Heart left ventricle (tissue), 16 donors: ENCODE results near the gene PLK5. TPM values are rescaled to one million over a fixed set of nuclear protein-coding genes. Genes with fewer than 3 reads are reported as not detected.

Experiments used
- ATAC-seq, 4 donors: fragments of 200-7000 bp; cut with Tn5 transposase; one replicate each; pipeline ENCODE4 v1.9.1; 2020 to 2022; ENCODE audit warnings: moderate library complexity in 4 of 4, mild to moderate bottlenecking in 3 of 4, moderate number of reproducible peaks in 1 of 4
- DNase-seq, 5 donors: peaks; one replicate each; pipeline ENCODE4 v3.0.0-alpha.2; 2020
- H3K27ac ChIP-seq, 12 donors: fragments of 200-600 bp; sonication (generic) in 4 of 12; one replicate each; pipeline versions ENCODE4 v1.5.0 to v1.8.0; 2016 to 2022; ENCODE audit warnings: mild to moderate bottlenecking in 2 of 12
- H3K27me3 ChIP-seq, 9 donors: fragments of 200-600 bp; sonication (generic) in 2 of 9; one replicate each; pipeline versions ENCODE4 v1.5.1 to v1.8.0; 2016 to 2022; ENCODE audit warnings: mild to moderate bottlenecking in 3 of 9
- H3K36me3 ChIP-seq, 9 donors: fragments of 200-600 bp; sonication (generic) in 2 of 9; one replicate each; pipeline versions ENCODE4 v1.5.0 to v1.8.0; 2018 to 2022; ENCODE audit warnings: mild to moderate bottlenecking in 2 of 9
- H3K4me1 ChIP-seq, 12 donors: fragments of 200-600 bp; sonication (generic) in 4 of 12; one replicate each; pipeline versions ENCODE4 v1.5.0 to v1.8.0; 2016 to 2022; ENCODE audit warnings: mild to moderate bottlenecking in 3 of 12
- H3K4me3 ChIP-seq, 12 donors: fragments of 200-600 bp; sonication (generic) in 4 of 12; one replicate each; pipeline versions ENCODE4 v1.5.0 to v1.8.0; 2017 to 2022; ENCODE audit warnings: mild to moderate bottlenecking in 9 of 12, moderate library complexity in 4 of 12
- H3K9me3 ChIP-seq, 12 donors: fragments of 200-600 bp; sonication (generic) in 4 of 12; one replicate each; pipeline versions ENCODE4 v1.5.0 to v1.8.0; 2016 to 2022; ENCODE audit warnings: mild to moderate bottlenecking in 1 of 12
- POLR2A ChIP-seq, 2 donors: fragments of 450-650 bp; IDR thresholded peaks; one replicate each; pipeline ENCODE4 v1.6.1; 2017; ENCODE audit warnings: antibody characterized with exemption in 2 of 2, mild to moderate bottlenecking in 2 of 2, moderate library complexity in 2 of 2
- WGBS, 4 donors: extraction: QIAGEN DNeasy Blood & Tissue Kit in 2 of 4; methylation state at CpG; one replicate each; pipeline versions ENCODE4 v1.1.5 to v1.1.7; 2013 to 2018; 5-methylcytosine and 5-hydroxymethylcytosine counted together
- intact Hi-C, 10 donors: fragments of 100-400 bp; cut with DNase I; formaldehyde crosslinking; loops; one replicate each; pipeline versions ENCODE4 v1.11.1 to v1.14.2; 2022
- polyA plus RNA-seq, 2 donors: library from polyadenylated mRNA; stranded (reverse); fragments of 200-250 nt; gene quantifications; one replicate each; pipeline ENCODE4 v1.2.3, GENCODE V29; 2013
- total RNA-seq, 9 donors: library from RNA; depleted of rRNA in 2 of 9; stranded (reverse); fragments of >200 nt in 2 of 9; fragmentation: NEBNext Ultra II Directional in 3 of 9; extraction: Animal tissue kit (Norgen Biotek cat#: 25700) in 3 of 9; gene quantifications; one replicate each; pipeline versions ENCODE4 v1.1.0 to v1.2.4, GENCODE V29; 2016 to 2023
- TF ChIP-seq, protein P1 (sequence below), 12 donors: fragments of 200-600 bp; sonication (generic) in 4 of 12; IDR thresholded peaks; one replicate each; pipeline versions ENCODE4 v1.5.0 to v1.8.0; 2018 to 2022; ENCODE audit warnings: antibody characterized with exemption in 12 of 12, mild to moderate bottlenecking in 5 of 12
- donor health status: ischemic (EF 13 %, LVEDD 7.1; RV severe dilation, severe dysfunction).
- donor health status: healthy with polysubstance abuse.
- donor health status: DM: no; HTN: yes; CAD: no.
- donor health status: DM: no; HTN: no; CAD: no.
- donor health status: ischemic (EF 25% LVEDD 6.9; RV normal size, moderate dysfunction).
- donor health status: ischemic (EF 25% LVEDD 5.7; RV mildly dilated, moderate dysfunction).
- donor health status: healthy.
- donor health status: DM: yes; HTN: yes; CAD: no.
- donor health status: ischemic (EF 35%, LVEDD 5.7; RV mildly dilated, moderate dysfunction).
- donor health status: nonischemic (EF 11% LVEDD 7.7; RV severe dilation, severe dysfunction).
- donor health status: DM: yes; HTN: yes; CAD: no.
- donor health status: PGD.
- donor health status: ischemic (EF 29% LVEDD 5.4; RV normal size, mild dysfunction).
- donor health status: nonischemic (EF 23%, LVEDD 6.1; RV moderate dilation, normal function).

PLK5 gene
- total and polyA plus RNA-seq, 11 donors: 0.17 to 0.30 TPM; not detected in 9

DNA sequence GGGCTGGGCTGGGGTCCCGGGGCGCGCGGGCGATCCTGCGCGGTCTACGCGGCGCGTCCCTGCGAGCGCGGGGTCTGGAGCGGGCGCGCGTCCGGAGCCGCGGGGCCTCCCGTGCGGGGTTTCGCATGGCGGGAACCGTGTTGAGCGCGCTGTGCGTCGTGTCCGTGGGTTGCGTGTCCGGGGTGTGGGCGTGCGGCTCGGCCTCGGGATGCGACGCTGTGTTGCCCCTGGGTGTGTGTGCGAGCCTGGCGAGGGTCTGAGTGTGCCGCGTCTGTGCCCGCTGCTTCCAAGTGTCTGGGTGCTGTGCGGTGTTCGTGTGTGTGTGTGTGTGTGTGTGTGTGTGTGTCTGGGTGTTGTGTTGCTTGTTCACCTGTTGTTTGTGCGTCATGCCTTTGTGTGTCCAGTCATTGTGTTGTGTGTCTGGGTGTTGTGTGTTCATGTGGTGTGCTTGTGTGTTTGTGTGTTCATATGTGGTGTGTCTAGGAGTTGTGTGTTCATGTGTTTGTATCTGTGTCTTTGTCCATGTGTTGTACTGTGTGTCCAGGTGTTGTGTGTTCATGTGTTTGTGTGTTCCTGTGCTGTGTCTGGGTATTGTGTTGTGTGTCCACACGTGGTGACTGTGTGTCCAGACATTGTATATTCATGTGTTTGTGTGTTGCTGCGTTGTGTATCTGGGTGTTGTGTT lies 552 bp downstream of the PLK5 start:
- Histone ChIP-seq H3K4me3 (peak overlapping the region in 7 of 12 donors; percentile 3 to 51 (median 19)), H3K9me3 (no peaks in the 10 kb centered on the region), H3K27me3 (peaks cover 7 to 66% (median 32%) of the 10 kb centered on the region in 9 donors), H3K36me3 (no peaks in the 10 kb centered on the region), H3K4me1 (peaks cover 0 to 20% (median 0%) of the 10 kb centered on the region in 12 donors), H3K27ac (no peak overlapping the region)
- intact Hi-C loops: loop anchor here in 2 of 10 donors (10.0 kb wide), 1 partner anchor 240 kb away; the partner anchor contains the start of gene EFNA2 (in 2 of the 2)
- DNase-seq (no peak), ATAC-seq (no peak)
- WGBS, 4 donors: 11 to 72% (median 15%) methylated on average over 3 to 49 of the region's 49 CpGs
- TF ChIP-seq, protein P1, sequence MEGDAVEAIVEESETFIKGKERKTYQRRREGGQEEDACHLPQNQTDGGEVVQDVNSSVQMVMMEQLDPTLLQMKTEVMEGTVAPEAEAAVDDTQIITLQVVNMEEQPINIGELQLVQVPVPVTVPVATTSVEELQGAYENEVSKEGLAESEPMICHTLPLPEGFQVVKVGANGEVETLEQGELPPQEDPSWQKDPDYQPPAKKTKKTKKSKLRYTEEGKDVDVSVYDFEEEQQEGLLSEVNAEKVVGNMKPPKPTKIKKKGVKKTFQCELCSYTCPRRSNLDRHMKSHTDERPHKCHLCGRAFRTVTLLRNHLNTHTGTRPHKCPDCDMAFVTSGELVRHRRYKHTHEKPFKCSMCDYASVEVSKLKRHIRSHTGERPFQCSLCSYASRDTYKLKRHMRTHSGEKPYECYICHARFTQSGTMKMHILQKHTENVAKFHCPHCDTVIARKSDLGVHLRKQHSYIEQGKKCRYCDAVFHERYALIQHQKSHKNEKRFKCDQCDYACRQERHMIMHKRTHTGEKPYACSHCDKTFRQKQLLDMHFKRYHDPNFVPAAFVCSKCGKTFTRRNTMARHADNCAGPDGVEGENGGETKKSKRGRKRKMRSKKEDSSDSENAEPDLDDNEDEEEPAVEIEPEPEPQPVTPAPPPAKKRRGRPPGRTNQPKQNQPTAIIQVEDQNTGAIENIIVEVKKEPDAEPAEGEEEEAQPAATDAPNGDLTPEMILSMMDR (IDR thresholded peaks at IDR 0.05): no peak
- TF ChIP-seq POLR2A (IDR thresholded peaks at IDR 0.05): no peak

DNA sequence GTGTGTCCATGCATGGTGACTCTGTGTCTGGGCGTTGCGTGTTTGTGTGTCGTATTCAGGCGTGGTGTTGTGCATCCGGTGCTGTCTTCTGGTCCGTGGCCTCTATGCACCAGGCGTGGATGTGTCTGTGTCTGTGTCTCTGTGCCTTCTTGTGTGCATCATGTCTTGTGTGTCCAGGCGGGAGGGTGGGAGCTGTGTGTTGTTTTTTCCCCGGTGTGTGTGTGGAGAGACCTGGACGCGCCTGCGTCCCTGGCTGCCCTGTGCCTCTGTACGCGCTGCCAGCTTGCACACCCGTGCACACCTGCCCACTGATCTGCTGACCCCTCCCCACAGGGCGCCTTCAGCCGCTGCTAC lies 1.1 kb downstream of the PLK5 start:
- intact Hi-C loops: loop anchor here in 2 of 10 donors (10.0 kb wide), 1 partner anchor 240 kb away; the partner anchor contains the start of gene EFNA2 (in 2 of the 2)
- 66 to 81% (median 71%) methylated on average over 14 to 17 of the region's 17 CpGs for WGBS, 4 donors
- H3K4me1 ChIP-seq: peaks cover 0 to 20% (median 0%) of the 10 kb centered on the region in 12 donors
- DNase-seq (no peak), ATAC-seq (no peak)
- H3K27me3 ChIP-seq: peaks cover 7 to 66% (median 32%) of the 10 kb centered on the region in 9 donors
- no peaks in the 10 kb centered on the region for H3K36me3 ChIP-seq
- no peak for TF ChIP-seq POLR2A (IDR thresholded peaks at IDR 0.05)
- TF ChIP-seq, protein P1 (IDR thresholded peaks at IDR 0.05): no peak
- no peak overlapping the region for H3K4me3 ChIP-seq
- H3K27ac ChIP-seq: no peak overlapping the region
- H3K9me3 ChIP-seq: no peaks in the 10 kb centered on the region

DNA sequence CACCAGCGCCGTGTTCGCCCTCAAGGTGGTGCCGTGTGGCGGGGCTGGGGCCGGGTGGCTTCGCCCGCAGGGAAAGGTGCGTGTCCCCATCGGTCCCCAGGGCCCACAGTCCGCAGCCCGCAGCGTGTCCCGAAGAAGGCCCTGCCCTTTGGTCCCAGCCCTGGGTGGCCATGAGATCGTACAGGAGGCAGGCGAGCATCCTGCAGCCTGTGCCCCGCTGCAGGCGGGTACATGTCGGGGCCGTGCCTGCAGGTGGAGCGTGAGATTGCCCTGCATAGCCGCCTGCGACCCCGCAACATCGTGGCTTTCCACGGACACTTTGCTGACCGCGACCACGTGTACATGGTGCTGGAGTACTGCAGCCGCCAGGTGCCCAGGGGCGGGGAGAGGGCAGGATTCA lies 1.5 kb downstream of the PLK5 start:
- no peaks in the 10 kb centered on the region for H3K9me3 ChIP-seq
- H3K36me3 ChIP-seq: no peaks in the 10 kb centered on the region
- no peak for DNase-seq
- TF ChIP-seq POLR2A (IDR thresholded peaks at IDR 0.05): no peak
- TF ChIP-seq, protein P1 (IDR thresholded peaks at IDR 0.05): no peak
- H3K4me1 ChIP-seq: peaks cover 0 to 20% (median 0%) of the 10 kb centered on the region in 12 donors
- 61 to 85% (median 67%) methylated on average over 15 to 31 of the region's 31 CpGs for WGBS, 4 donors
- no peak overlapping the region for H3K27ac ChIP-seq
- H3K27me3 ChIP-seq: peaks cover 7 to 66% (median 32%) of the 10 kb centered on the region in 9 donors
- no peak overlapping the region for H3K4me3 ChIP-seq
- no peak for ATAC-seq
- intact Hi-C loops: loop anchor here in 2 of 10 donors (10.0 kb wide), 1 partner anchor 241 kb away; the partner anchor contains the start of gene EFNA2 (in 2 of the 2)

DNA sequence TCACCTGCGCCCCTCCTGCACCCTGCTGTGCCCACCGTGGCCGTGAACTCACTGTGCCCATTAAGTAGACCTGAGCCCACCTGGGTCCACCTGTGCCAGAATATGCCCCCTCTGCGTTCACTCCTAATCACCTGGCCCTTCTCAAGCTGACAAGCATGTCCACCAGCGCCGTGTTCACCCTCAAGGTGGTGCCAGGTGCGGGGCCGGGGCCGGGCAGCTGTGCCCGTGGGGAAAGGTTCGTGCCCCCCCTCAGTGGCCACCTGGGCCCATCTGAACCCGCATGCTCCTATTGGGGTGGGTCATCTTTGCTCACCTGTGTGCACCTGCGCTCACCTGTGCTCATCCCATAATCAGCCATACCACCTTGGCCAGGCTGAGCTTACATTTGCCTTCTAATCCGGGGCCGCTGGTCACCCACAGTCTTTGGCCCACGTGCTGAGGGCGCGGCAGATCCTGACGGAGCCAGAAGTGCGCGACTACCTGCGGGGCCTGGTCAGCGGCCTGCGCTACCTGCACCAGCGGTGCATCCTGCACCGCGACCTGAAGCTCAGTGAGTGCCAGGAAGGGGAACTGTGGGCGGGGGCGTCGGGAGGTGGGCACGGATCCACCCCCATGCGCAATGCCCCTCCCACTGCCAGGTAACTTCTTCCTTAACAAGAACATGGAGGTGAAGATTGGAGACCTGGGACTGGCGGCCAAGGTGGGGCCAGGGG lies 2.3 kb downstream of the PLK5 start:
- H3K4me3 ChIP-seq: no peak overlapping the region
- ATAC-seq (no peak), DNase-seq (no peak)
- H3K27ac ChIP-seq: no peak overlapping the region
- no peaks in the 10 kb centered on the region for H3K9me3 ChIP-seq
- no peaks in the 10 kb centered on the region for H3K36me3 ChIP-seq
- peaks cover 7 to 66% (median 32%) of the 10 kb centered on the region in 9 donors for H3K27me3 ChIP-seq
- intact Hi-C loops: loop anchor here in 2 of 10 donors (10.0 kb wide), 1 partner anchor 241 kb away; the partner anchor contains the start of gene EFNA2 (in 2 of the 2)
- WGBS, 4 donors: 80 to 84% (median 81%) methylated on average over 25 to 33 of the region's 33 CpGs
- TF ChIP-seq POLR2A (IDR thresholded peaks at IDR 0.05): no peak
- TF ChIP-seq, protein P1 (IDR thresholded peaks at IDR 0.05): no peak
- peaks cover 0 to 20% (median 0%) of the 10 kb centered on the region in 12 donors for H3K4me1 ChIP-seq
